Lower leg skin (tissue), 3 donors: ENCODE measurements around the gene SLC26A2.

Source experiments
- CTCF ChIP-seq, 3 donors: fragments of 450-650 bp; IDR thresholded peaks; one replicate each; pipeline ENCODE4 v1.5.1; 2016; ENCODE audit warnings: antibody characterized with exemption in 3 of 3, mild to moderate bottlenecking in 3 of 3, moderate library complexity in 2 of 3
- POLR2A ChIP-seq, 2 donors: fragments of 450-650 bp; IDR thresholded peaks; one replicate each; pipeline ENCODE4 v1.6.1; 2016 to 2017; ENCODE audit warnings: antibody characterized with exemption in 2 of 2, mild to moderate bottlenecking in 1 of 2, moderate library complexity in 1 of 2

- TF ChIP-seq CTCF (IDR thresholded peaks at IDR 0.05) (no peak), POLR2A (IDR thresholded peaks at IDR 0.05) (no peak)
Observed at GRCh38 chr5:149999866-150000255, 39.3 kb downstream of the SLC26A2 start.
